ENCODE results near the gene OR1A2. TPM values are rescaled to one million over a fixed set of nuclear protein-coding genes. Genes with fewer than 3 reads are reported as not detected.
"Not testable (repeated sequence)": the region's sequence is repeated elsewhere in the genome, so short reads cannot be mapped to it uniquely, and the experiment has no call there.

Gene OR1A2
- not detected for total RNA-seq

GRCh38 chr17:3197219-3197618 lies at the start of gene OR1A2:
TSS of gene OR1A2 (plus strand) at chr17:3197519. CDS start at chr17:3197519, 0 bp downstream.
- Histone ChIP-seq H3K27me3 (ENCODE audit: control insufficient read depth in 3 of 3, insufficient read depth in 3 of 3, low read length in 3 of 3) (peaks cover 0 to 2% (median 0%) of the 10 kb centered on the region in 3 donors), H3K9ac (ENCODE audit: low read depth in 1 of 3, low read length in 3 of 3) (no peak within 1 kb of the TSS), H3K27ac (ENCODE audit: low read depth, low read length) (no peak within 1 kb of the TSS), H3K9me3 (ENCODE audit: control insufficient read depth in 3 of 3, low read length in 3 of 3) (peaks cover 0 to 4% (median 2%) of the 10 kb centered on the region in 3 donors), H3K36me3 (ENCODE audit: control insufficient read depth in 3 of 3, insufficient read depth in 3 of 3, low read length in 3 of 3) (no peaks in the 10 kb centered on the region), H3K4me1 (ENCODE audit: control insufficient read depth in 3 of 3, insufficient read depth in 3 of 3, low read length in 3 of 3) (no peaks in the 10 kb centered on the region), H3K4me3 (ENCODE audit: low read length in 3 of 3) (no peak within 1 kb of the TSS)

- H3K9ac ChIP-seq (ENCODE audit: low read depth in 1 of 3, low read length in 3 of 3), result no peak overlapping the region
- peaks cover 7 to 9% (median 7%) of the 10 kb centered on the region in 3 donors for H3K27me3 ChIP-seq (ENCODE audit: control insufficient read depth in 3 of 3, insufficient read depth in 3 of 3, low read length in 3 of 3)
- H3K36me3 ChIP-seq (ENCODE audit: control insufficient read depth in 3 of 3, insufficient read depth in 3 of 3, low read length in 3 of 3), result no peaks in the 10 kb centered on the region
- no peak overlapping the region for H3K4me3 ChIP-seq (ENCODE audit: low read length in 3 of 3)
- no peaks in the 10 kb centered on the region for H3K4me1 ChIP-seq (ENCODE audit: control insufficient read depth in 3 of 3, insufficient read depth in 3 of 3, low read length in 3 of 3)
- no peak overlapping the region for H3K27ac ChIP-seq (ENCODE audit: low read depth, low read length)
- H3K9me3 ChIP-seq (ENCODE audit: control insufficient read depth in 3 of 3, low read length in 3 of 3), result no peaks in the 10 kb centered on the region
These were observed 40.1 kb upstream of the OR1A2 start for GRCh38 chr17:3157218-3157617.

- H3K4me3 ChIP-seq (ENCODE audit: low read length in 3 of 3), result no peak overlapping the region
- H3K9me3 ChIP-seq (ENCODE audit: control insufficient read depth in 3 of 3, low read length in 3 of 3), result peaks cover 0 to 4% (median 0%) of the 10 kb centered on the region in 3 donors
- no peak overlapping the region for H3K9ac ChIP-seq (ENCODE audit: low read depth in 1 of 3, low read length in 3 of 3)
- peaks cover 0 to 6% (median 0%) of the 10 kb centered on the region in 3 donors for H3K27me3 ChIP-seq (ENCODE audit: control insufficient read depth in 3 of 3, insufficient read depth in 3 of 3, low read length in 3 of 3)
- peaks cover 0 to 2% (median 0%) of the 10 kb centered on the region in 3 donors for H3K4me1 ChIP-seq (ENCODE audit: control insufficient read depth in 3 of 3, insufficient read depth in 3 of 3, low read length in 3 of 3)
- H3K36me3 ChIP-seq (ENCODE audit: control insufficient read depth in 3 of 3, insufficient read depth in 3 of 3, low read length in 3 of 3), result no peaks in the 10 kb centered on the region
- no peak overlapping the region for H3K27ac ChIP-seq (ENCODE audit: low read depth, low read length)
These were observed 29.7 kb upstream of the OR1A2 start for GRCh38 chr17:3167574-3167973.

GRCh38 chr17:3189961-3190360 lies 7.4 kb upstream of the OR1A2 start:
- Histone ChIP-seq H3K27ac (ENCODE audit: low read depth, low read length) (no peak overlapping the region), H3K36me3 (ENCODE audit: control insufficient read depth in 3 of 3, insufficient read depth in 3 of 3, low read length in 3 of 3) (no peaks in the 10 kb centered on the region), H3K9me3 (ENCODE audit: control insufficient read depth in 3 of 3, low read length in 3 of 3) (no peaks in the 10 kb centered on the region), H3K27me3 (ENCODE audit: control insufficient read depth in 3 of 3, insufficient read depth in 3 of 3, low read length in 3 of 3) (peaks cover 0 to 2% (median 0%) of the 10 kb centered on the region in 3 donors), H3K4me1 (ENCODE audit: control insufficient read depth in 3 of 3, insufficient read depth in 3 of 3, low read length in 3 of 3) (no peaks in the 10 kb centered on the region), H3K4me3 (ENCODE audit: low read length in 3 of 3) (no peak overlapping the region), H3K9ac (ENCODE audit: low read depth in 1 of 3, low read length in 3 of 3) (no peak overlapping the region)

- Histone ChIP-seq H3K9ac (ENCODE audit: low read depth in 1 of 3, low read length in 3 of 3) (no peak within 1 kb of the TSS), H3K27ac (ENCODE audit: low read depth, low read length) (no peak within 1 kb of the TSS), H3K4me1 (ENCODE audit: control insufficient read depth in 3 of 3, insufficient read depth in 3 of 3, low read length in 3 of 3) (no peaks in the 10 kb centered on the region), H3K4me3 (ENCODE audit: low read length in 3 of 3) (no peak within 1 kb of the TSS), H3K27me3 (ENCODE audit: control insufficient read depth in 3 of 3, insufficient read depth in 3 of 3, low read length in 3 of 3) (no peaks in the 10 kb centered on the region), H3K36me3 (ENCODE audit: control insufficient read depth in 3 of 3, insufficient read depth in 3 of 3, low read length in 3 of 3) (no peaks in the 10 kb centered on the region), H3K9me3 (ENCODE audit: control insufficient read depth in 3 of 3, low read length in 3 of 3) (no peaks in the 10 kb centered on the region)
These were observed 10.0 kb downstream of the OR1A2 start, which contains the start of gene OR1A1 for GRCh38 chr17:3207367-3207766. TSS of gene OR1A1 (plus strand) at chr17:3207667. CDS start at chr17:3215621, 7,954 bp downstream.

GRCh38 chr17:3208484-3208883 lies 11.2 kb downstream of the OR1A2 start:
- no peak overlapping the region for H3K9ac ChIP-seq (ENCODE audit: low read depth in 1 of 3, low read length in 3 of 3)
- no peaks in the 10 kb centered on the region for H3K9me3 ChIP-seq (ENCODE audit: control insufficient read depth in 3 of 3, low read length in 3 of 3)
- H3K27ac ChIP-seq (ENCODE audit: low read depth, low read length), result no peak overlapping the region
- H3K36me3 ChIP-seq (ENCODE audit: control insufficient read depth in 3 of 3, insufficient read depth in 3 of 3, low read length in 3 of 3), result no peaks in the 10 kb centered on the region
- no peaks in the 10 kb centered on the region for H3K27me3 ChIP-seq (ENCODE audit: control insufficient read depth in 3 of 3, insufficient read depth in 3 of 3, low read length in 3 of 3)
- H3K4me1 ChIP-seq (ENCODE audit: control insufficient read depth in 3 of 3, insufficient read depth in 3 of 3, low read length in 3 of 3), result no peaks in the 10 kb centered on the region
- H3K4me3 ChIP-seq (ENCODE audit: low read length in 3 of 3), result no peak overlapping the region

- Histone ChIP-seq H3K27ac (ENCODE audit: low read depth, low read length) (no peak overlapping the region), H3K4me1 (ENCODE audit: control insufficient read depth in 3 of 3, insufficient read depth in 3 of 3, low read length in 3 of 3) (no peaks in the 10 kb centered on the region), H3K9ac (ENCODE audit: low read depth in 1 of 3, low read length in 3 of 3) (no peak overlapping the region), H3K27me3 (ENCODE audit: control insufficient read depth in 3 of 3, insufficient read depth in 3 of 3, low read length in 3 of 3) (no peaks in the 10 kb centered on the region), H3K9me3 (ENCODE audit: control insufficient read depth in 3 of 3, low read length in 3 of 3) (peaks cover 0 to 8% (median 3%) of the 10 kb centered on the region in 3 donors), H3K4me3 (ENCODE audit: low read length in 3 of 3) (no peak overlapping the region), H3K36me3 (ENCODE audit: control insufficient read depth in 3 of 3, insufficient read depth in 3 of 3, low read length in 3 of 3) (no peaks in the 10 kb centered on the region)
These were observed 15.7 kb downstream of the OR1A2 start for GRCh38 chr17:3213001-3213400.

- Histone ChIP-seq H3K4me3 (ENCODE audit: low read length in 3 of 3) (no peak overlapping the region), H3K27me3 (ENCODE audit: control insufficient read depth in 3 of 3, insufficient read depth in 3 of 3, low read length in 3 of 3) (no peaks in the 10 kb centered on the region), H3K36me3 (ENCODE audit: control insufficient read depth in 3 of 3, insufficient read depth in 3 of 3, low read length in 3 of 3) (no peaks in the 10 kb centered on the region), H3K9me3 (ENCODE audit: control insufficient read depth in 3 of 3, low read length in 3 of 3) (peaks cover 0 to 8% (median 3%) of the 10 kb centered on the region in 3 donors), H3K27ac (ENCODE audit: low read depth, low read length) (no peak overlapping the region), H3K4me1 (ENCODE audit: control insufficient read depth in 3 of 3, insufficient read depth in 3 of 3, low read length in 3 of 3) (no peaks in the 10 kb centered on the region), H3K9ac (ENCODE audit: low read depth in 1 of 3, low read length in 3 of 3) (no peak overlapping the region)
These were observed 16.3 kb downstream of the OR1A2 start for GRCh38 chr17:3213587-3213986.

GRCh38 chr17:3219978-3220377 lies 22.7 kb downstream of the OR1A2 start:
- not testable (repeated sequence) for H3K4me1 ChIP-seq (ENCODE audit: control insufficient read depth in 3 of 3, insufficient read depth in 3 of 3, low read length in 3 of 3); H3K4me3 ChIP-seq (ENCODE audit: low read length in 3 of 3); H3K9me3 ChIP-seq (ENCODE audit: control insufficient read depth in 3 of 3, low read length in 3 of 3)

GRCh38 chr17:3221850-3222249 lies 24.5 kb downstream of the OR1A2 start:
- H3K27ac ChIP-seq (ENCODE audit: low read depth, low read length), result no peak overlapping the region
- H3K9me3 ChIP-seq (ENCODE audit: control insufficient read depth in 3 of 3, low read length in 3 of 3), result peaks cover 0 to under 1% (median 0%) of the 10 kb centered on the region in 3 donors
- H3K4me1 ChIP-seq (ENCODE audit: control insufficient read depth in 3 of 3, insufficient read depth in 3 of 3, low read length in 3 of 3), result no peaks in the 10 kb centered on the region
- H3K36me3 ChIP-seq (ENCODE audit: control insufficient read depth in 3 of 3, insufficient read depth in 3 of 3, low read length in 3 of 3), result no peaks in the 10 kb centered on the region
- no peaks in the 10 kb centered on the region for H3K27me3 ChIP-seq (ENCODE audit: control insufficient read depth in 3 of 3, insufficient read depth in 3 of 3, low read length in 3 of 3)
- no peak overlapping the region for H3K9ac ChIP-seq (ENCODE audit: low read depth in 1 of 3, low read length in 3 of 3)
- H3K4me3 ChIP-seq (ENCODE audit: low read length in 3 of 3), result no peak overlapping the region

More at GRCh38 chr17:3219978-3220377, 22.7 kb downstream of the OR1A2 start:
- H3K27ac ChIP-seq (ENCODE audit: low read depth, low read length); H3K36me3 ChIP-seq (ENCODE audit: control insufficient read depth in 3 of 3, insufficient read depth in 3 of 3, low read length in 3 of 3); H3K27me3 ChIP-seq (ENCODE audit: control insufficient read depth in 3 of 3, insufficient read depth in 3 of 3, low read length in 3 of 3); H3K9ac ChIP-seq (ENCODE audit: low read depth in 1 of 3, low read length in 3 of 3): not testable (repeated sequence)

Measured in skeletal muscle tissue (tissue), 4 donors.